Posterior cingulate gyrus (tissue), 11 donors: ENCODE data around the gene TUBA4A.
"Not testable (repeated sequence)": the region's sequence is repeated elsewhere in the genome, so short reads cannot be mapped to it uniquely, and the experiment has no call there.

Source experiments
- DNase-seq, 10 donors: peaks; one replicate each; pipeline versions ENCODE4 v3.0.0 to v3.0.0-alpha.2; 2020 to 2021; ENCODE audit warnings: mixed read lengths in 3 of 10
- intact Hi-C: fragments of 100-400 bp; cut with DNase I; formaldehyde crosslinking; loops from one replicate; pipeline ENCODE4 v1.15.1; 2023

The TUBA4A gene

GRCh38 chr2:219272356-219272755 lies 18.6 kb upstream of the TUBA4A start:
- intact Hi-C loops, result no loop called here
- peak in 2 of 10 donors; percentile 21 to 36 for DNase-seq

GRCh38 chr2:219271021-219271420 lies 17.3 kb upstream of the TUBA4A start:
- DNase-seq, result peak in 2 of 10 donors; percentile 3 to 8
- intact Hi-C loops, result no loop called here

GRCh38 chr2:219270055-219270372 lies 16.3 kb upstream of the TUBA4A start:
- intact Hi-C loops, result no loop called here
- DNase-seq, result peak in 2 of 10 donors; percentile 2 to 48

GRCh38 chr2:219269362-219270054 lies 15.8 kb upstream of the TUBA4A start:
- intact Hi-C loops, result no loop called here
- peak in 2 of 10 donors; percentile 34 to 74 for DNase-seq

- DNase-seq, result peak in 1 of 10 donors; percentile 0
- intact Hi-C loops, result no loop called here
Observed at GRCh38 chr2:219268294-219268693, 14.6 kb upstream of the TUBA4A start.

- intact Hi-C loops, result no loop called here
- DNase-seq, result peak in 2 of 10 donors; percentile 4 to 14
Observed at GRCh38 chr2:219266886-219267285, 13.2 kb upstream of the TUBA4A start.

- intact Hi-C loops, result no loop called here
- DNase-seq, result peak in 2 of 10 donors; percentile 49 to 57
Observed at GRCh38 chr2:219266232-219266631, 12.5 kb upstream of the TUBA4A start.

GRCh38 chr2:219261024-219261855 lies 7.5 kb upstream of the TUBA4A start:
- intact Hi-C loops, result no loop called here
- peak in 1 of 10 donors; percentile 9 for DNase-seq

GRCh38 chr2:219258942-219259341 lies 5.2 kb upstream of the TUBA4A start:
- DNase-seq, intact Hi-C loops: not testable (repeated sequence)

GRCh38 chr2:219254590-219255201 lies 978 bp upstream of the TUBA4A start:
- DNase-seq, result no peak
- intact Hi-C loops, result no loop called here

- peak in 6 of 10 donors; percentile 27 to 89 (median 40) for DNase-seq
- intact Hi-C loops, result no loop called here
Observed at GRCh38 chr2:219252900-219253752, 592 bp downstream of the TUBA4A start, which contains the start of gene TUBA4B. Gene TUBA4B, plus strand, starts transcription at chr2:219253243. Its CDS starts 165 bp downstream, at chr2:219253408.

GRCh38 chr2:219252570-219252899 lies 1.2 kb downstream of the TUBA4A start:
- DNase-seq, result peak in 1 of 10 donors; percentile 74
- intact Hi-C loops, result no loop called here

- intact Hi-C loops, result no loop called here
Observed at GRCh38 chr2:219252084-219252483, 1.6 kb downstream of the TUBA4A start.

GRCh38 chr2:219251656-219252055 lies 2.1 kb downstream of the TUBA4A start:
- intact Hi-C loops, result no loop called here
- no peak for DNase-seq

More at GRCh38 chr2:219252084-219252483, 1.6 kb downstream of the TUBA4A start:
- peak in 1 of 10 donors; percentile 32 for DNase-seq

GRCh38 chr2:219250049-219250781 lies 3.5 kb downstream of the TUBA4A start:
- intact Hi-C loops, result no loop called here
- no peak for DNase-seq

- intact Hi-C loops, result no loop called here
- peak in 9 of 10 donors; percentile 45 to 93 (median 63) for DNase-seq
Observed at GRCh38 chr2:219249203-219249980, 4.3 kb downstream of the TUBA4A start.

- no peak for DNase-seq
- intact Hi-C loops, result no loop called here
Observed at GRCh38 chr2:219248845-219249202, 4.9 kb downstream of the TUBA4A start.

GRCh38 chr2:219247678-219248642 lies 5.8 kb downstream of the TUBA4A start:
- no peak for DNase-seq
- intact Hi-C loops, result no loop called here
